Renal pelvis (tissue), 4 donors: ENCODE data around the gene IFT88. TPM values are rescaled to one million over a fixed set of nuclear protein-coding genes. Genes with fewer than 3 reads are reported as not detected.

ENCODE experiments used
- DNase-seq: peaks from one replicate; pipeline ENCODE4 v3.0.0-alpha.2; 2013
- polyA plus RNA-seq, 3 donors: library from polyadenylated mRNA; unstranded; fragments of 120-200 nt; gene quantifications; one replicate each; pipeline ENCODE4 v1.2.1, GENCODE V29; 2013; ENCODE audit not compliant: insufficient read length in 3 of 3

IFT88 gene
- polyA plus RNA-seq, 3 donors, result 36.4 to 48.8 (median 44.9) TPM

GRCh38 chr13:20685092-20685491 lies 118.1 kb downstream of the IFT88 start:
- no peak for DNase-seq

DNA sequence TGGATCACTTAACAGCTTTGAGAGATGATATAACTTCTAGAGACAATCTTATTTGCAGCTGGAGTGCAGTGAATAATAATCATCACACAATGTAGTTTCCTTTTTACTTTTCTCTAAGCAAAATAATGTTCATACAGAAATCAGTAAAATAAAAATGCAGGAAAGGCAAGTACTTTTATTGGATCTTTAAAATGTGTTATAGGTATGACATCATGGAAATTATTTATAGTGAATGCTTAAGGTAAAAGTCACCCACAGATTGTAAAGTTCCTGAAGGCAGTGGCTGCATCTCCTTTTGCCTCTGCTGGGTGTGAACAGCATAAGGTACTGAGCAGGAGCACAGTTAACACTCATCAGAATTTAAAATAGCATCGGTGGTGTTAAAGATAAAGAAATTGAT lies 119.2 kb downstream of the IFT88 start:
- no peak for DNase-seq

DNA sequence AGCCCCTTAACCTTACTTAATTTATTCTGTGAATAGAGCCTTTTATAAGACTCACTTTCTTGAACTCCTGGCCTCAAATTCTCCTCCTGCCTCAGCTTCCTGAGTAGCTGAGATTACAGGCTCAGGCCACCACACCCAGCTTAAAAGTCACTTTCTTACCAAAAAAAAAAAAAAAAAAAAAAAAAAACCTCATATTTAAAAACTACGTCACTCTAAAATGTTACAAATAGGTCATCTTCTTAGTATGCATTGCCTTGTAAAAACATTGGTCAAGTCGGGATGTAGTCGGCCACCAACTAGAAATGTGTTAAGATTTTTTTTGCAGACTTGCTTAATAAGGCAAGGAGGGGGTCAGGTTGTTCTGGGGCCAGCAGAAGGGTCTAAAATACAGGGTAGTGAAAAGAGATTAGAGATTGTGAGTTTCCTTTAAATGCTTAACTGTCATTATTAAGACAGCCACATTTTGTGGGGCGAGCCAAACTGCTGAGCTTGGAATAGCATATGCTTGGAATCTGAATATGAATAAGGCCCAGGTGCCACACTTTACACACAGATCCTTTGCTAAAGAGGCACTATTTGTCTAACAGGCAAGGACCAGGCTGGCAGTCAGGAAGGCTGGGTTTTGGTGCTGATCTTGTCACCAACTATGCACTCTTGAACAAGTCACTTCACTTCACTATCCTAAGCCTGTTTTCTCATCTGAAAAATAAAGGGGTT lies 120.1 kb downstream of the IFT88 start:
- no peak for DNase-seq

GRCh38 chr13:20689291-20689690 lies 122.3 kb downstream of the IFT88 start:
- DNase-seq, result no peak

GRCh38 chr13:20691616-20692015 lies 124.7 kb downstream of the IFT88 start:
- DNase-seq, result no peak

DNA sequence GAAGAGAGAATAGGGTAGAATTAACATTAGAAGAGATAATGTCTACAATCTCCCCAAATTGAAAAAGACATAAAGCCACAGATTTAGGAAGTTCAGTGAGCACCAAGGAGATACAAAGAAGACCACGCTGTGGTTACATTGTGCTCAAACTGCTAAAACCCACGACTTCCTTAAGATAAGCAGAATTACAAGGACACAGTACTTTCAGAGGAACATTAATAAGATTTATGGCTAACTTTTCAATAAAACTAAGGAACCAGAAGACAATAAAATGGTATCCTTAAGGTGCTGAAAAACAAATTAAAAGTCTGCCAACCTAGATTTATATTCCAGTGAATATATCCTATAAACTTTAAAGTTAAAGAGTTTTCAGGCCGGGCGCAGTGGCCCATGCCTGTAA lies 129.1 kb downstream of the IFT88 start:
- DNase-seq, result no peak

DNA sequence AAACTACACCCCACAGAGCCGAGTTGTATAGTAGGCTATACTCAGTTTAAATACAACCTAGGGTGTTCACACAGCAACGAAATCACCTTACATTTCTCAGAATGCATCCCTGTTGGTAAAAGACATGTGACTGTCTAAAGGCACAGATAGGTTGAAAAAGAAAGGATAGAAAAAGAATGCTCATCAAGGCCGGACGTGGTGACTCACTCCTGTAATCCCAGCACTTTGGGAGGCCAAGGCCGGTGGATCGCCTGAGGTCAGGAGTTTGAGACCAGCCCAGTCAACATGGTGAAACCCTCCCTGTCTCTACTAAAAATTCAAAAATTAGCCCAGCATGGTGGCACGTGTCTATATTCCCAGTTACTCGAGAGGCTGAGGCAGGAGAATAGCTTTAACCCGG lies 132.8 kb downstream of the IFT88 start:
- no peak for DNase-seq

- DNase-seq, result no peak
These were observed 133.3 kb downstream of the IFT88 start for GRCh38 chr13:20700288-20700687.

DNA sequence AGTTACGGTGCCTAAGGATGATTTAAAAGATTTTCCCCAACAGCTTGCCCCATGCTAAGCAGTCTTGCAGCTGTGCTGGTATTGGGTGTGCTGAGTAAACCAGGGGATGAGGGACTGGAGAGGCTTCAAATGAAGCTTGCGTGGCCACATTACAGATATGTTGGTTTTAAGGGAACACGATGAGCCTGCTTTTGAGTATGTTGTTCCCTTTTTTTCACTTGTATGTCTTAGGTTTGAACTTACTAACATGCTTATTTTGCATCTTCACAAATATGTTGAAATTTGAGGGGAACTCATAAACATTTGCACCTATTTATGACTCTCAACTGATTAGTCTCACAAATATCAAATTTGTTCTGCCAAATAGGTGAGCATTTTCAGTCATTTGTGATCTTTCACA lies 134.5 kb downstream of the IFT88 start:
- no peak for DNase-seq

- no peak for DNase-seq
These were observed 135.6 kb downstream of the IFT88 start for GRCh38 chr13:20702530-20702914.

- no peak for DNase-seq
These were observed 136.2 kb downstream of the IFT88 start, which contains the start of gene IL17D for GRCh38 chr13:20702915-20703779. Gene IL17D (plus strand): TSS chr13:20703699. CDS start chr13:20704002, 303 bp downstream.

GRCh38 chr13:20703780-20704458 lies 137.0 kb downstream of the IFT88 start:
- peak; percentile 78 for DNase-seq

DNA sequence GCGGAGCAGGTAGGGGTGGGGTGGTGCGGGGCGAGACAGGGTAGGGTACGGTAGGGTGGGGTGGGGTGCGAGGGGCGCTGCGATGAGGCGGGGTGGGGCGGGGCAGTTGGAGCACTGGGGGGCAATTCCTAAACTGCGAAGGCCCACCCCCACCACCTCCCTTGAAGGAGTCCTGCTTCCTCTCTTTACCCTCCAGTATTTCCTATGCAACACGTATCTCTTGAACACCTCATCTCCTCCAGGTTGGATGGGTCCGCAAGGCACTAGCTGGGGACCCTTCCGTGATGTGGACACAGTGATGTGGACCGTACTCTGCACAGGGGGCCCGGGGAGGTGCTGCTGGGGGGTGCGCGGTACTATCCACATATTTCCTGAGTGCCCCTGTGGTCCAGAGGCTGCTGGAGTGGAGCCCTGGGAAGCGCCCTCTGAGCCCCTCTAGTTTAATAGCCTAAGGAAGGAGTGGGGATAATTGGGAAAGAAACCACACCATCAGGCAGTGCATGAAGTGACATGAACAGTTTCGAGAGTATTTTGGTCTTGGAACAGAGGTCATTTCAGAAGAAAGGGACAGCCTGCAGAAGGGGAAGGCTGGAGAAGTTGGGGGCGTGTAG lies 137.6 kb downstream of the IFT88 start:
- no peak for DNase-seq

- no peak for DNase-seq
These were observed 139.7 kb downstream of the IFT88 start for GRCh38 chr13:20706661-20707060.

GRCh38 chr13:20708216-20708615 lies 141.3 kb downstream of the IFT88 start:
- DNase-seq, result no peak

DNA sequence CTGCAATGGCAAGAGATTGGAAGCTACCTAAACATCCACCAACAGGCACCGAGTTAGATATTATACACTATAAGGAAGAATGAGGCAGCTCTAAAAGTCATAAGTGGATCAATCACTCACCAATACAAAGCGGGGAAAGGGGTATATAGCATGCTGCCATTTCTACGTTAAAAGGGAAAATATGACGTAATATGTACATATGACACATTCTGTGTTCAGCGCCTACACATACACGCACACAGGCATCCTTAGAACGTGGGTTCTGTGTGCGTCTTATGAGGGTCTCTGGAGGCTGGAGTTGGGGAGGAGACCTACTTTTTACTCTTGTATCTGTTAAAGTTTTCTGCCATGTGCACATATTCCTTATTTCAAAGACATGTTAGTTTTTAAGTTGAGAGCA lies 142.4 kb downstream of the IFT88 start:
- no peak for DNase-seq

GRCh38 chr13:20709782-20710181 lies 142.8 kb downstream of the IFT88 start:
- DNase-seq, result no peak

DNA sequence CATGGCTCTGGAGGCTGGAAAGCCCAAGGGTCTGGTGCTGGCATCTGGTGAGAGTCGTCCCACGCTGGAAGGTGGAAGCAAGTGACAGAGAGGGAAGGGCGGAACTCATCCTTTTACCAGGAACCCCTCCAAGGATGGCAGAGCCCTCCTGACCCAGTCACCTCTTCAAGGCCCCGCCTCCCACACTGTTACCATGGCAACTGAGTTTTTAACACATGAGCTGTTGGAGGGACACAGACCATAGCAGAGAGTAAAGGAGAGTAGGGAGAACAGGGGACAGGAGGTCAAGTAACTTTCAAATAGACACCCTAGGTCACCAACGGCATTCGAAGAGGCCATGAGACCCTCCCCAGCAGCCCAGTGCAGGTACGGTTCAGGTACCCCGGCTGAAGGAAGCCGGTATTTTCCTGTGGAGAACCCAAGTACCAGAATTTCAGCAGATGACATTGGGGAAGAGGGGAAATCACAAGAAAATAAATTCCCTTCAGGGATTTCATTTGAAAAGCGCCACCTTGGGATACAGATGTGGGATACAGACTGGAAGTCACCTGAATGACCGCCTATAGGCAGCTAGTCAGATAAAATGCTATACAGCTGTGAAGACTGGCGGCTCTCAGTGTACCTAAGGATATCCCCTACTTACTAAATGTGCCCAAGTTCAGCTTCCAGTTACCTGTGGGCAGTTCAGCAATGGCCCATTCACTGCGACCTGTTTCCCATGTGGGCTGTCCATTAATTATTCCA lies 144.5 kb downstream of the IFT88 start:
- DNase-seq, result no peak

DNA sequence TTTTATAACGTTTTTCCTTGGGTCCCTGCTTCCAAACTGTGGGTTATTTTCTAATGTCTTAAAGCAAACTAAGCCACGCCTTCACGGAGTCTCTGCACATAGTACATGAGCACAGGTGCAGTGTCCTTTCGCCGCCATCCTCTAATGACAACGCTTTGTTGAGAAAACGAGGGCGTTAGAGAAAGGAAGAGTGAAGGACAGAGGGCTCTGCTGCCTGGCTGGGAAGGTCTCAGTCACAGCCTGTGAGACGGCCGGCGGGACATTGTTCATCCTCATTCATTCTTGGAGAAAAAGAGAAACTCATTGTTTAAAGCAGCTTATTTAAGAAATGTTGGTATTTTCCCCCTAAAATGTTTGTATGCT lies 146.0 kb downstream of the IFT88 start:
- DNase-seq, result no peak

GRCh38 chr13:20713751-20714150 lies 146.8 kb downstream of the IFT88 start:
- no peak for DNase-seq

DNA sequence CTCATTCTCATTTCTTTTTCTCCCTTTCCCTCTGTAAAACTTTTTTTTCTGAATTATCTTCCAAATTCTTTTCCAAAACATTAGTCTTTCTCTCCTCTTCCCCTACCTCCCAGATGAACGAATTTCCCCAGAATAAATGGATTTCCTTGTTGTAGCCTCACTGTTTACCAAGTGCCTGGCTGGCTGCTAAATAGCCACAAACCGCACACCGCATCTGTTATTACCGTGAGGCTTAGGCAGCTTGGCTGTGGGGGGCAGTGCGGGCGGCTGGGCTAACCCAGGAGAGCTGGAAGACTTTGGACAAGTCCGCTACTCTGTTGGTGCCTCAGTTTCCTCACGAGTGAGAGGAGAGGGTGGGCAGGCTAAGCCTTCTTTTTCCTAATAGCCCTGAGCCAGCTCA lies 147.2 kb downstream of the IFT88 start:
- DNase-seq, result no peak
